ENCODE data around the gene GRN.
"Not testable (repeated sequence)": the region's sequence is repeated elsewhere in the genome, so short reads cannot be mapped to it uniquely, and the experiment has no call there.

The GRN gene

DNA sequence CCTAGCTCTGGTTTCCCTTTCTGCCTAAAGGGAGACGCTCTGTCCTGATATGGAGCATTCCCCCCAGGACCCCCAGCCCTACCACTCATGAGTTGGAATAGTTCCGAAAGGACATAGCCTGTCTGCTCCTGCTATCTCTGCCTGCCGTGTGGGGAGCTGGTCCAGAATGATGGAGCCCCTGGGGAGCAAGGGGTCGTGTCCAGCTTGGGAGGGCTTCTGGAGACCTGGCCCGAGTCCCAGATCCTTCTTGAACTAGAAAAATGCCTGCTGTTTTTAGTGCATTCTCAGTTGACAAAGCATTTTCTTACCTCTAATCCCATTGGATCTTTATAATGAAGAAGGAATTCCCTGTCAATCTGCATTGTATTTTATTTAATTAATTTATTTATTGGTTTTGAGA, 9.1 kb upstream of the GRN start:
- TF ChIP-seq, protein P1, sequence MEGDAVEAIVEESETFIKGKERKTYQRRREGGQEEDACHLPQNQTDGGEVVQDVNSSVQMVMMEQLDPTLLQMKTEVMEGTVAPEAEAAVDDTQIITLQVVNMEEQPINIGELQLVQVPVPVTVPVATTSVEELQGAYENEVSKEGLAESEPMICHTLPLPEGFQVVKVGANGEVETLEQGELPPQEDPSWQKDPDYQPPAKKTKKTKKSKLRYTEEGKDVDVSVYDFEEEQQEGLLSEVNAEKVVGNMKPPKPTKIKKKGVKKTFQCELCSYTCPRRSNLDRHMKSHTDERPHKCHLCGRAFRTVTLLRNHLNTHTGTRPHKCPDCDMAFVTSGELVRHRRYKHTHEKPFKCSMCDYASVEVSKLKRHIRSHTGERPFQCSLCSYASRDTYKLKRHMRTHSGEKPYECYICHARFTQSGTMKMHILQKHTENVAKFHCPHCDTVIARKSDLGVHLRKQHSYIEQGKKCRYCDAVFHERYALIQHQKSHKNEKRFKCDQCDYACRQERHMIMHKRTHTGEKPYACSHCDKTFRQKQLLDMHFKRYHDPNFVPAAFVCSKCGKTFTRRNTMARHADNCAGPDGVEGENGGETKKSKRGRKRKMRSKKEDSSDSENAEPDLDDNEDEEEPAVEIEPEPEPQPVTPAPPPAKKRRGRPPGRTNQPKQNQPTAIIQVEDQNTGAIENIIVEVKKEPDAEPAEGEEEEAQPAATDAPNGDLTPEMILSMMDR (IDR thresholded peaks at IDR 0.05; ENCODE audit: insufficient read depth, low read depth, low read length, missing control alignments) = no peak
- no peak overlapping the region for H3K4me3 ChIP-seq (ENCODE audit: low read length)
- no peak for DNase-seq (ENCODE audit: low read depth)

DNA sequence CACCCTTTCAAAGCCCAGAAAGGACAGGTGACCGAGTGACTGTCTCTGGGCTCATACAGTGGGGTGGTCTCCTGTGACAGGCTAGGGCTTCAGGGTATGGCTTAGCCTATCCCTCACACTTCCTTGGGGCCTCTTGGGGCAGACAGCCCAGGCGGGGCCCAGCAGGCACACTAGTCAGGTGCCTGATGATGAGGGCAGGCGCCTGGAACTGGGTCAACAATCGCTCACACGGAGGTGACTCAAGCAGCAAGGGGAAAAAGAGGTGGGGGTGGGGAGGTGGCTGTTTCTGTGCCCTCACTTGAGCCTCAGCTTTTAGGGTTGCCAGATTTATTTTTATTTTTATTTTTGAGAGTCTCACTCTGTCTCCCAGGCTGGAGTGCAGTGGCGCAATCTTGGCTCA, 6.4 kb upstream of the GRN start:
- TF ChIP-seq, protein P1 (IDR thresholded peaks at IDR 0.05; ENCODE audit: insufficient read depth, low read depth, low read length, missing control alignments) = no peak
- no peak overlapping the region for H3K4me3 ChIP-seq (ENCODE audit: low read length)
- peak; percentile 62 for DNase-seq (ENCODE audit: low read depth)

DNA sequence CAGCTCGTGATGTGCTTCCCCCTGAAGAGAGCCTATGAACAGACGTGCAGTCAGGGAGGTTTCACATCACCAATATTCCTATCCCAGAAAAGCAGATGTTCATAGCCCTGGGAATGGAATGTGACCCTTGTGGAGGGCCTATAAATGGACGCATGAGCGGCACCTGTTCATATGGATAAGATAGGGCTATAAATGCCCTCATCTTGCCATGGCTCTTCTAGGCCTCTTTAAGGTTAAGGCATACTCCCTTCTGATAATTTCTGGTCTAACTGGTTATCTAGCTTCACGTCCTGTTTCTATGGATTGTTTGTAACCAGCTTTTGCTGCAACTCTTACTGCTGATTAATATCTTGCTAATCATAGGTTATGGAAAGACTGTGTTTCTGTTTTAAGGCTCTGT, 4.5 kb upstream of the GRN start:
- H3K4me3 ChIP-seq (ENCODE audit: low read length) = not testable (repeated sequence)
- peak; percentile 45 for DNase-seq (ENCODE audit: low read depth)

DNA sequence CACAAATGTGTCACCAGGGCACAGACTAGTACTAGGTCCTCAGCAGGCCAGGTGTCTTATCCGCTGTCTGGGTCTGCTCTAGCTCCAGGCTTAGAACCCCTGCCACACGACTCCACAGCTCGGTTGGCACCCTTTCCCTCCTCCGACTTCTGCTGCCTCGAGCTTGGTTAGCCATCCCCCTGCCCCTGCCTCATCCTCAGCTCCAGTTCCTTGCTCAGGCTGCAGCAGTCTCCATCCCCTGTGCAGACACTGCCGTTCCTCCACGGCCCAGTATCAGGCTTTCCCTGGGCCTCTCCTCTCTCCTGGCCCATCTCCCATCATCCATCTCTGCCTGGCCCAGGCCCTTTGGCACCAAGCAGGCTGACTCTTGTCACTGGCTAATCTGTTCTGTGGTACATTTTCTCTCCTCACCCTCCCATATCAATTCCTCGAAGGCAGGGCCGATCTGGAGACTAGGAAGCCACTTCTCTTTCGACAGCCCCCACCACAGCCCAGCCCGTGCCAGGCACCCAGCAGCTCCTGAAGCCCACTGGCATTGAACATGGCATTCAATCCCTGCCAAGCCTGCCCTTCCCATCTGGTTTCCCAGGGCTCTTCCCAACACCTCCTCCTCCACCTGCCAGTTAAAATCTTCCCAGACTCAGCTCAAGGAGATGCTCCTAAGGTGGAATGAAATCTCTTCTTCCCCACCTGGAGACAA, 1.4 kb upstream of the GRN start:
- no peak overlapping the region for H3K4me3 ChIP-seq (ENCODE audit: low read length)
- TF ChIP-seq, protein P1 (IDR thresholded peaks at IDR 0.05; ENCODE audit: insufficient read depth, low read depth, low read length, missing control alignments) = no peak
- DNase-seq (ENCODE audit: low read depth) = no peak

DNA sequence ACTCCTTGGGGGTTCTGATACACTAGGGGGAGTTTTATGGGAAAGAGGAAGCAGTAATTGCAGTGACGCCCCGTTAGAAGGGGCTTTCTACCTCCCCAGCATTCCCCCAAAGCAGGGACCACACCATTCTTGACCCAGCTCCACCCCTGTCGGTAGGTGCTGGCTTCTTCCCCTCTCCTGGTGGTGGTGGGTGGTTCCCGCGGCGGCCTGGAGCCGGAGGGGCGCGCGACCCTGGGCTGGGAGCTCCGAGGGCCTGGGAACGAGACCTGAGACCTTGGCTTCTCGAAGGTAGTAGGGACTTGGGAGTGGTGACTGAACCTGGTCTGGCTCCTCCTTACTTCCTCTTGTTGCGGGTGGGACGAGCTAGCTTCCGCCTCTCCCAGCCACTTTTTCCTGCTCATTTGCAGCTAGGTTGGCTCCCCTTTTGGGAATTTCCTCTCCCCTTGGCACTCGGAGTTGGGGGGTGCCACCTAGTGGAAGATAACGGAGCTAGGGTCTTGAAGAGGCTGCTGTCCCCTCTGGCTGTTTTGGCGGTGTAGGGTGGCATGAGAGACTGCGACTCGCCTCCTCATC, 438 bp downstream of the GRN start:
- peak overlapping the region; percentile 99 for H3K4me3 ChIP-seq (ENCODE audit: low read length)
- TF ChIP-seq, protein P1 (IDR thresholded peaks at IDR 0.05; ENCODE audit: insufficient read depth, low read depth, low read length, missing control alignments) = peak; percentile 40
- peak; percentile 70 for DNase-seq (ENCODE audit: low read depth)

DNA sequence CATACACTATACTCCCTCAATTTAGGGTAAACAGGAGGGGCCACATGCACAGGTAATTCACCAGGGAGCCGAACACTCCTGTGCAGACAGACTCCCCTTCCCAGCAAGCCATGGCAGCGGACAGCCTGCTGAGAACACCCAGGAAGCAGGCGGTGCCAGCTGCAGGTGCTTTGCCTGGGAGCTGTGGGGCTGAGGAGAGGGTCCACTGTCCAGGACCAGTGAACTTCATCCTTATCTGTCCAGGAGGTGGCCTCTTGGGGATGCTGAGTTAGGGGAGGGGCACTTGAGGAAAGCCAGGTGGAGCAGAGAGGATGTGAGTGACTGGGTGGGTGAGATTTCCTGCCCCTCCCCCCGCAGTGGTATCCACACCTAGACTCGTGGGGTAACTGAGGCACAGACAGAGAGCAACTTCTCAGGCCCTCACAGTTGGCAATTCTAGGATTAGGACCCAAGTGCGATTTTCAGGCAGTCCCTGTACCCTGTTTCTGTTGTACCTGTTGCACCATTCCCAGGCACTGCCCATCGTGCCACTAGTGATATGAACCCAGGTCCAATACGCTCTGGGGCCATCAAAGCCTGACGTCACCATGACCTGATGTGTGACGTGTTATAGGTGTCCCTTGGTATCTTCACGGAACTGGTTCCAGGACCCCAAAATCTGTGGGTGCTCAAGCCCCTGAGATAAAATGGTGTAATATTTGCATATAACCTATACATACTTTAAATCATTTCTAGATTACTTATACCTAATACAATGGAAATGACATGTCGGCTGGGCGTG, 1.2 kb downstream of the GRN start:
- no peak for DNase-seq (ENCODE audit: low read depth)
- H3K4me3 ChIP-seq (ENCODE audit: low read length) = peak overlapping the region; percentile 99
- TF ChIP-seq, protein P1 (IDR thresholded peaks at IDR 0.05; ENCODE audit: insufficient read depth, low read depth, low read length, missing control alignments) = no peak

DNA sequence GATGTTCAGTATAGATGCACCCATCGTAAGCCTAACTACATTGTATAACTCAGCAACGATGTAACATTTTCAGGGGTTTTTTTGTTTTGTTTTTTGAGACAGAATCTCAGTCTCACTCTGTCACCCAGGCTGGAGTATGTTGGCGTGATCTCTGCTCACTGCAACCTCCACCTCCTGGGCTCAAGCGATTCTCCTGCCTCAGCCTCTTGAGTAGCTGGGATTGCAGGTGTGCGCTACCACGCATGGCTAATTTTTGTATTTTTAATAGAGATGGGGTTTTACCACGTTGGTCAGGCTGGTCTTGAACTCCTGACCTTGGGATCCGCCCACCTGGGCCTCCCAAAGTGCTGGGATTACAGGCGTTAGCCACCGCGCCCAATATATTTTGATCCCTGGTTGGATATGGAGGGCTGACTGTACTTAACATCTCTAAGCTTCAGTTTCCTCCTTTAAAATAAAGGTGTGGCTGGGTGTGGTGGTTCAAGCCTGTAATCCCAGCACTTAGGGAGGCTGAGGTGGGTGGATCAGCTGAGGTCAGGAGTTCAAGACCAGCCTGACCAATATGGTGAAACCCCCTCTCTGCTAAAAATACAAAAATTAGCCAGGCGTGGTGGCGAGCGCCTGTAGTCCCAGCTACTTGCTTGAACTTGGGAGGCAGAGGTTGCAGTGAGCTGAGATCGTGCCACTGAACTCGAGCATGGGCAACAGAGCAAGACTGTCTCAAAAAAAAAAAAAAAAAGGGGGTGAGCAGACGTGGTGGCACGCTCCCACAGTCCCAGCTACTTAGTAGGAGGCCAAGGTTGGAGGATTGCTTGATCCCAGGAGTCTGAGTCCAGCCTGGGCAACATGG, 2.3 kb downstream of the GRN start:
- H3K4me3 ChIP-seq (ENCODE audit: low read length); DNase-seq (ENCODE audit: low read depth): not testable (repeated sequence)

Data from epithelial cell of esophagus (primary cell).